ENCODE data around the gene SLC6A17.

DNA sequence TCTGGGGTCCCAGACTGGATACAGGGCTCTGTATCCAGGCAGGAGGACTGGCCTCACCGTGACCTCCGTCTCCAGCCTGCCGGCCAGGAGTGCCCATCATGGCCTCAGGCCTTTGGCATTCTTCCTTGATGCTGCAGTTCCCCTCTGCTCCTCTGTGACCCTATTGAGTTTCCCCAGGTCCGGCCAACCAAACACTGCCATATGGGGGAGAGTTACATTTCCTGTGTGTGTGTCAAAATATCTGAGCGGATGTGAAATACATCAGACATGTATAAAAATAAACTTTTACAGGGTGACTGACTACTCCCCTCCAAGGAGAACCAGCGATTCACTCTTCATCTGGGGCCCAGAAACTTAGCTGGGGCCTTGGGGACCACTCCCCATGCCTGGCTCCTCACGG, 48.2 kb upstream of the SLC6A17 start:
- TF ChIP-seq ATF1 (CRISPR knock-in tag; IDR thresholded peaks at IDR 0.05) (no peak), ZNF138 (CRISPR knock-in tag; conservative IDR thresholded peaks at IDR 0.05) (no peak)
- TF ChIP-seq, protein P1, sequence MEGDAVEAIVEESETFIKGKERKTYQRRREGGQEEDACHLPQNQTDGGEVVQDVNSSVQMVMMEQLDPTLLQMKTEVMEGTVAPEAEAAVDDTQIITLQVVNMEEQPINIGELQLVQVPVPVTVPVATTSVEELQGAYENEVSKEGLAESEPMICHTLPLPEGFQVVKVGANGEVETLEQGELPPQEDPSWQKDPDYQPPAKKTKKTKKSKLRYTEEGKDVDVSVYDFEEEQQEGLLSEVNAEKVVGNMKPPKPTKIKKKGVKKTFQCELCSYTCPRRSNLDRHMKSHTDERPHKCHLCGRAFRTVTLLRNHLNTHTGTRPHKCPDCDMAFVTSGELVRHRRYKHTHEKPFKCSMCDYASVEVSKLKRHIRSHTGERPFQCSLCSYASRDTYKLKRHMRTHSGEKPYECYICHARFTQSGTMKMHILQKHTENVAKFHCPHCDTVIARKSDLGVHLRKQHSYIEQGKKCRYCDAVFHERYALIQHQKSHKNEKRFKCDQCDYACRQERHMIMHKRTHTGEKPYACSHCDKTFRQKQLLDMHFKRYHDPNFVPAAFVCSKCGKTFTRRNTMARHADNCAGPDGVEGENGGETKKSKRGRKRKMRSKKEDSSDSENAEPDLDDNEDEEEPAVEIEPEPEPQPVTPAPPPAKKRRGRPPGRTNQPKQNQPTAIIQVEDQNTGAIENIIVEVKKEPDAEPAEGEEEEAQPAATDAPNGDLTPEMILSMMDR (IDR thresholded peaks at IDR 0.05) = no peak
